Measurements from ENCODE around the gene CALHM3.

GRCh38 chr10:103500481-103500880, 21.4 kb upstream of the CALHM3 start:
- TF ChIP-seq EZH2 (IDR thresholded peaks at IDR 0.05) (no peak), POLR2AphosphoS5 (IDR thresholded peaks at IDR 0.05; ENCODE audit: borderline replicate concordance, low read depth, low read length) (no peak), FOXP2 (optimal IDR thresholded peaks at IDR 0.05; ENCODE audit: control extremely low read depth, extremely low read length, insufficient read depth) (no peak)
